Hepatocyte (in vitro differentiated cells): ENCODE data around the gene RPL10L. TPM values are rescaled to one million over a fixed set of nuclear protein-coding genes. Genes with fewer than 3 reads are reported as not detected.

ENCODE experiments used
- DNase-seq: peaks from one replicate; pipeline ENCODE4 v3.0.0-alpha.2; 2016; ENCODE audit warnings: low spot score
- H2AFZ ChIP-seq: fragments of 200-600 bp; sonication (generic); 2 replicates; pipeline ENCODE4 v1.6.0; 2016; ENCODE audit warnings: antibody characterized with exemption, mild to moderate bottlenecking
- H3K27ac ChIP-seq: fragments of 200-600 bp; sonication (generic); 2 replicates; pipeline ENCODE4 v1.5.1; 2016; ENCODE audit warnings: mild to moderate bottlenecking
- H3K27me3 ChIP-seq: fragments of 200-600 bp; sonication (generic); 2 replicates; pipeline ENCODE4 v1.6.1; 2016
- H3K36me3 ChIP-seq: fragments of 200-600 bp; sonication (generic); replicated peaks from 2 replicates; pipeline ENCODE4 v1.5.1; 2016; ENCODE audit warnings: low read depth; ENCODE audit not compliant: insufficient read depth
- H3K4me1 ChIP-seq: fragments of 200-600 bp; sonication (generic); 2 replicates; pipeline ENCODE4 v1.5.1; 2016; ENCODE audit warnings: mild to moderate bottlenecking, moderate library complexity; ENCODE audit not compliant: insufficient read depth
- H3K4me2 ChIP-seq: fragments of 200-600 bp; sonication (generic); 2 replicates; pipeline ENCODE4 v1.6.0; 2016
- H3K4me3 ChIP-seq: fragments of 200-600 bp; sonication (generic); 2 replicates; pipeline ENCODE4 v1.5.1; 2016; ENCODE audit warnings: mild to moderate bottlenecking
- H3K79me2 ChIP-seq: fragments of 200-600 bp; sonication (generic); 2 replicates; pipeline ENCODE4 v1.6.0; 2017; ENCODE audit warnings: mild to moderate bottlenecking
- H3K9me2 ChIP-seq: fragments of 200-600 bp; sonication (generic); replicated peaks from 2 replicates; pipeline ENCODE4 v1.6.0; 2017; ENCODE audit warnings: mild to moderate bottlenecking; ENCODE audit not compliant: insufficient read depth
- H3K9me3 ChIP-seq: fragments of 200-600 bp; sonication (generic); 2 replicates; pipeline ENCODE4 v1.5.1; 2016; ENCODE audit warnings: low read depth, mild to moderate bottlenecking
- H4K20me1 ChIP-seq: fragments of 200-600 bp; sonication (generic); 2 replicates; pipeline ENCODE4 v1.6.0; 2016; ENCODE audit warnings: mild to moderate bottlenecking; ENCODE audit not compliant: insufficient read depth, poor library complexity, severe bottlenecking
- EZH2 ChIP-seq: fragments of 200-600 bp; sonication (generic); IDR thresholded peaks from 2 replicates; pipeline ENCODE4 v1.6.1; 2016; ENCODE audit warnings: antibody characterized with exemption, mild to moderate bottlenecking, borderline replicate concordance
- EZH2phosphoT487 ChIP-seq: fragments of 200-600 bp; sonication (generic); IDR thresholded peaks from one replicate; pipeline ENCODE4 v1.6.1; 2018; ENCODE audit warnings: antibody characterized with exemption, mild to moderate bottlenecking, low read depth, moderate library complexity; ENCODE audit not compliant: unreplicated experiment, severe bottlenecking
- WGBS: methylation state at CpG from one replicate; pipeline ENCODE4 v1.1.6; 2016; ENCODE audit warnings: low lambda C conversion rate; ENCODE audit errors: missing lambda C conversion rate; 5-methylcytosine and 5-hydroxymethylcytosine counted together
- polyA plus RNA-seq: library from polyadenylated mRNA; unstranded; fragments of >200 nt; fragmentation: Nextera tagmentation; extraction: Ambion mirVana; gene quantifications from 2 replicates; pipeline ENCODE4 v1.2.1, GENCODE V29; 2016
- total RNA-seq: library from RNA; depleted of rRNA; stranded (reverse); fragments of >200 nt; gene quantifications from 2 replicates; pipeline ENCODE4 v1.2.3, GENCODE V29; 2014
- TF ChIP-seq, protein P1 (sequence below): fragments of 200-600 bp; sonication (generic); IDR thresholded peaks from 2 replicates; pipeline ENCODE4 v1.5.1; 2016; ENCODE audit warnings: antibody characterized with exemption, mild to moderate bottlenecking; ENCODE audit not compliant: poor library complexity

Gene RPL10L
- total RNA-seq = not detected in 2 replicates
- polyA plus RNA-seq = not detected in 2 replicates

DNA sequence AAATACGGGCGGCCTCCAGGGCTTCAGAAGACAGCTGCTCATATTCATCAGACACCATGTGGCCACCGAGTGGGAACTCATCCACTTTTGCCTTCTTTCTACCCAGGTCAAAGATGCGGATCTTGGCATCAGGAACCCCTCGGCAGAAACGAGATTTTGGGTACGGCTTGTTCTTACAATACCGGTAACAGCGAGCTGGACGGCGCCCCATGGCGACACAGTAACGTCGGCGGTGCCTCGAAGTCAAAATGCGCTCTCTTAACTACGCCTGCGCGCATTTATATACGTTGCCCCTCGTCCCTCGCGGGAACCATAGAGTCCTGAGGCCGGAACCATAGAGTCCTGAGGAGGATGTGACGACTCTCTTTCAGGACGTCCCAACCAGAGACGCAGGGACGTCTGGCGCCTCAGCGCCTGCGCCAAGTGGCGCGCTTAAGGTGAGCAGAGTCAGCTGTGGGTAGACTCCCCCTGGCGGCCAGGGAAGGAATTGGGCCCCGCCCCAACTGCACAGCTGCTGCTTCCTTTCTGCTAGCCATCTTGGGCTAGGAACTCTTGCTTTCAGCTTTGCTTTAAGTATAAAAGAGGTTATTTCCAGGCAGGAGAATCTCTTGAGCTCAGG lies at the start of gene RPL10L:
Gene RPL10L, minus strand, starts transcription at position 256 of the 619 bp plus-strand sequence. Its CDS starts 45 bp downstream, at position 211.
- H3K27ac ChIP-seq = no peak within 1 kb of the TSS
- no peaks in the 10 kb centered on the region for H3K36me3 ChIP-seq
- H3K4me2 ChIP-seq = no peak within 1 kb of the TSS
- no peaks in the 10 kb centered on the region for H3K9me3 ChIP-seq
- no peaks in the 10 kb centered on the region for H3K27me3 ChIP-seq
- 96% methylated on average over 36 of the region's 36 CpGs for WGBS
- DNase-seq = no peak
- TF ChIP-seq, protein P1, sequence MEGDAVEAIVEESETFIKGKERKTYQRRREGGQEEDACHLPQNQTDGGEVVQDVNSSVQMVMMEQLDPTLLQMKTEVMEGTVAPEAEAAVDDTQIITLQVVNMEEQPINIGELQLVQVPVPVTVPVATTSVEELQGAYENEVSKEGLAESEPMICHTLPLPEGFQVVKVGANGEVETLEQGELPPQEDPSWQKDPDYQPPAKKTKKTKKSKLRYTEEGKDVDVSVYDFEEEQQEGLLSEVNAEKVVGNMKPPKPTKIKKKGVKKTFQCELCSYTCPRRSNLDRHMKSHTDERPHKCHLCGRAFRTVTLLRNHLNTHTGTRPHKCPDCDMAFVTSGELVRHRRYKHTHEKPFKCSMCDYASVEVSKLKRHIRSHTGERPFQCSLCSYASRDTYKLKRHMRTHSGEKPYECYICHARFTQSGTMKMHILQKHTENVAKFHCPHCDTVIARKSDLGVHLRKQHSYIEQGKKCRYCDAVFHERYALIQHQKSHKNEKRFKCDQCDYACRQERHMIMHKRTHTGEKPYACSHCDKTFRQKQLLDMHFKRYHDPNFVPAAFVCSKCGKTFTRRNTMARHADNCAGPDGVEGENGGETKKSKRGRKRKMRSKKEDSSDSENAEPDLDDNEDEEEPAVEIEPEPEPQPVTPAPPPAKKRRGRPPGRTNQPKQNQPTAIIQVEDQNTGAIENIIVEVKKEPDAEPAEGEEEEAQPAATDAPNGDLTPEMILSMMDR = no peak
- no peak for TF ChIP-seq EZH2phosphoT487
- no peak for TF ChIP-seq EZH2
- no peaks in the 10 kb centered on the region for H4K20me1 ChIP-seq
- H3K4me1 ChIP-seq = no peaks in the 10 kb centered on the region
- H3K4me3 ChIP-seq = no peak within 1 kb of the TSS
- no peaks in the 10 kb centered on the region for H3K9me2 ChIP-seq
- H3K79me2 ChIP-seq = no peaks in the 10 kb centered on the region
- H2AFZ ChIP-seq = no peak within 1 kb of the TSS

DNA sequence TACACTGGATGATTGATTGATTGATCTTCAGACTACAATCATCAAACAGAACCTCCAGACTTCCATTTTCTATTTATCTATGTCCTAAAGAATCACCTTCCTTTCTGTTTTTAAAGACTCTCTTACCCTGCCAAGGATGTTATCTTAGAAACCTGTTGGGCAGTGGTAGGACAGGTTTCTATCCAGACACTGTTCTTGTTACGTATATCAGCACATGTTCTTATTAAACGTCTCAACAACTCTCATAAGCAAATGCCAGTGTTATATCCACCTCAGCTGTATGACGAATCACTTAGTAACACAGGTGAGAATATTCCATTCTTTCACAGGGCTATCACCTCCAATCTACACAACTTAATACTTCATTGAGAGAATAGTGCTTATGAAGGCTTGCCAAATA lies 40.2 kb upstream of the RPL10L start:
- no peaks in the 10 kb centered on the region for H3K27me3 ChIP-seq
- H3K27ac ChIP-seq = no peak overlapping the region
- H3K9me2 ChIP-seq = no peaks in the 10 kb centered on the region
- H3K4me1 ChIP-seq = no peaks in the 10 kb centered on the region
- no peak overlapping the region for H3K4me2 ChIP-seq
- H3K4me3 ChIP-seq = no peak overlapping the region
- 82% methylated on average over 3 of the region's 3 CpGs for WGBS
- no peaks in the 10 kb centered on the region for H4K20me1 ChIP-seq
- H3K36me3 ChIP-seq = no peaks in the 10 kb centered on the region
- DNase-seq = no peak
- H2AFZ ChIP-seq = no peak overlapping the region
- no peaks in the 10 kb centered on the region for H3K79me2 ChIP-seq
- H3K9me3 ChIP-seq = no peaks in the 10 kb centered on the region
- TF ChIP-seq, protein P1 = no peak

DNA sequence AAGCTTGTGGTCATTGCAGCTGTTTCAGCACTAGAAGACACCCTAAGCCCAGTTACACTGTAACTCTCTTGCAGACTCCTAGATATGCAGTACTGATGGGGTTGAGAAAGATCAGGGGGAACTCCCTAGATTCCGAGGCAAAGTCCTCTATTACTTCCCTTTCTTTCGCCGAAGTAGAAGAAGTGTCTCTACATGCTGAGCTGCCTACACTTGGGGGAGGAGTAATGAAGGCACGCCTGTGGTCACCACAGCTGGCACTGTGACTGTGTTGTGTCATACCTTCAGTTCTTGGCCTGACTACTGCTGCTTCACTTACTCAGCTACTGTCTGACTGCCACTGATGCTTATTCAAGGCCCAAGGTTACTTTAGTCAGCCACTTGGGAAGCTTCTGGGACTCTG lies 35.1 kb upstream of the RPL10L start:
- WGBS = 94% methylated on average over 4 of the region's 4 CpGs
- Histone ChIP-seq H3K4me3 (no peak overlapping the region), H2AFZ (no peak overlapping the region), H3K9me2 (no peaks in the 10 kb centered on the region), H4K20me1 (no peaks in the 10 kb centered on the region), H3K9me3 (no peaks in the 10 kb centered on the region), H3K27ac (no peak overlapping the region), H3K79me2 (no peaks in the 10 kb centered on the region), H3K4me1 (no peaks in the 10 kb centered on the region), H3K27me3 (no peaks in the 10 kb centered on the region), H3K36me3 (no peaks in the 10 kb centered on the region), H3K4me2 (no peak overlapping the region)
- no peak for DNase-seq
- TF ChIP-seq EZH2phosphoT487 (no peak), EZH2 (no peak)
- TF ChIP-seq, protein P1 = no peak
